Measurements from ENCODE around the gene CAPN5. TPM values are rescaled to one million over a fixed set of nuclear protein-coding genes. Genes with fewer than 3 reads are reported as not detected.
A peak's percentile ranks its signal among the peaks of the same experiment; 100 is the strongest.
"Not testable (repeated sequence)": the region's sequence is repeated elsewhere in the genome, so short reads cannot be mapped to it uniquely, and the experiment has no call there.

The CAPN5 gene
- total RNA-seq, 1 donor from 2014 or later: 7.4 TPM

- H3K4me3 Mint-ChIP-seq: peak overlapping the region; percentile 24
Observed at GRCh38 chr11:77047007-77047927, 19.5 kb upstream of the CAPN5 start.

DNA sequence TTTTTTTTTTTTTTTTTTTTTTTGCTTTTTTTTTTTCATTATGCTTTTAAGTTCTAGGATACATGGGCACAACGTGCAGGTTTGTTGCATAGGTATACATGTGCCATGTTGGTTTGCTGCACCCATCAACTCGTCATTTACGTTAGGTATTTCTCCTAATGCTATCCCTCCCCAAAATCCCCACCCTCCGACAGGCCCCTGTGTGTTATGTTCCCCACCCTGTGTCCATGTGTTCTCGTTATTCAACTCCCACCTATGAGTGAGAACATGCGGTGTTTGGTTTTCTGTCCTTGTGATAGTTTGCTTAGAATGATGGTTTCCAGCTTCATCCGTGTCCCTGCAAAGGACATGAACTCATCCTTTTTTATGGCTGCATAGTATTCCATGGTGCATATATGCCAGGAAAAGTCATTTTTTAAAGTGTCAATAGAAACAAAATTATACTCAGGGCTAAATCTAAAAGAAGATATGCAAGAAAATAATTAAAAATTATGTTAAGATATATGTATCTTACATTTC lies 18.8 kb upstream of the CAPN5 start:
- not testable (repeated sequence) for H3K27ac Mint-ChIP-seq; H3K9me3 ChIP-seq (ENCODE audit: low read depth); H3K4me1 Mint-ChIP-seq; H3K27me3 Mint-ChIP-seq (ENCODE audit: insufficient read depth, low read depth); H3K27ac ChIP-seq; H3K9me3 Mint-ChIP-seq; H3K79me2 ChIP-seq (ENCODE audit: low read depth); H3K4me2 ChIP-seq; H2AFZ ChIP-seq (replicated peaks); H3K36me3 Mint-ChIP-seq; H3K4me3 ChIP-seq; H3K4me3 Mint-ChIP-seq; H3K36me3 ChIP-seq; H3K4me1 ChIP-seq; H4K20me1 ChIP-seq (ENCODE audit: low read depth); H3K9ac ChIP-seq; DNase-seq (ENCODE audit: low spot score)
- H3K27me3 ChIP-seq: peaks cover 22% of the 10 kb centered on the region
- H3F3A ChIP-seq (ENCODE audit: low read depth): peaks cover 13% of the 10 kb centered on the region

More at GRCh38 chr11:77047007-77047927, 19.5 kb upstream of the CAPN5 start:
- Histone ChIP-seq H3K79me2 (ENCODE audit: low read depth) (no peaks in the 10 kb centered on the region), H3F3A (ENCODE audit: low read depth) (peaks cover 13% of the 10 kb centered on the region), H3K9me3 (ENCODE audit: low read depth) (no peaks in the 10 kb centered on the region), H3K27ac (no peak overlapping the region), H3K27me3 (peaks cover 22% of the 10 kb centered on the region), H3K4me2 (peak overlapping the region; percentile 23), H2AFZ (replicated peaks) (no peak overlapping the region), H3K9ac (no peak overlapping the region), H3K4me3 (no peak overlapping the region), H4K20me1 (ENCODE audit: low read depth) (peaks cover 6% of the 10 kb centered on the region), H3K4me1 (no peaks in the 10 kb centered on the region), H3K36me3 (no peaks in the 10 kb centered on the region)
- peaks cover 2% of the 10 kb centered on the region for H3K9me3 Mint-ChIP-seq
- H3K27ac Mint-ChIP-seq: no peak overlapping the region
- peaks cover 6% of the 10 kb centered on the region for H3K4me1 Mint-ChIP-seq
- H3K36me3 Mint-ChIP-seq: no peaks in the 10 kb centered on the region
- TF ChIP-seq EZH2phosphoT487 (IDR thresholded peaks at IDR 0.05): no peak
- TF ChIP-seq, protein P1, sequence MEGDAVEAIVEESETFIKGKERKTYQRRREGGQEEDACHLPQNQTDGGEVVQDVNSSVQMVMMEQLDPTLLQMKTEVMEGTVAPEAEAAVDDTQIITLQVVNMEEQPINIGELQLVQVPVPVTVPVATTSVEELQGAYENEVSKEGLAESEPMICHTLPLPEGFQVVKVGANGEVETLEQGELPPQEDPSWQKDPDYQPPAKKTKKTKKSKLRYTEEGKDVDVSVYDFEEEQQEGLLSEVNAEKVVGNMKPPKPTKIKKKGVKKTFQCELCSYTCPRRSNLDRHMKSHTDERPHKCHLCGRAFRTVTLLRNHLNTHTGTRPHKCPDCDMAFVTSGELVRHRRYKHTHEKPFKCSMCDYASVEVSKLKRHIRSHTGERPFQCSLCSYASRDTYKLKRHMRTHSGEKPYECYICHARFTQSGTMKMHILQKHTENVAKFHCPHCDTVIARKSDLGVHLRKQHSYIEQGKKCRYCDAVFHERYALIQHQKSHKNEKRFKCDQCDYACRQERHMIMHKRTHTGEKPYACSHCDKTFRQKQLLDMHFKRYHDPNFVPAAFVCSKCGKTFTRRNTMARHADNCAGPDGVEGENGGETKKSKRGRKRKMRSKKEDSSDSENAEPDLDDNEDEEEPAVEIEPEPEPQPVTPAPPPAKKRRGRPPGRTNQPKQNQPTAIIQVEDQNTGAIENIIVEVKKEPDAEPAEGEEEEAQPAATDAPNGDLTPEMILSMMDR (IDR thresholded peaks at IDR 0.05): peak; percentile 69
- peaks cover 12% of the 10 kb centered on the region for H3K27me3 Mint-ChIP-seq (ENCODE audit: insufficient read depth, low read depth)
- DNase-seq (ENCODE audit: low spot score): peak; percentile 79

DNA sequence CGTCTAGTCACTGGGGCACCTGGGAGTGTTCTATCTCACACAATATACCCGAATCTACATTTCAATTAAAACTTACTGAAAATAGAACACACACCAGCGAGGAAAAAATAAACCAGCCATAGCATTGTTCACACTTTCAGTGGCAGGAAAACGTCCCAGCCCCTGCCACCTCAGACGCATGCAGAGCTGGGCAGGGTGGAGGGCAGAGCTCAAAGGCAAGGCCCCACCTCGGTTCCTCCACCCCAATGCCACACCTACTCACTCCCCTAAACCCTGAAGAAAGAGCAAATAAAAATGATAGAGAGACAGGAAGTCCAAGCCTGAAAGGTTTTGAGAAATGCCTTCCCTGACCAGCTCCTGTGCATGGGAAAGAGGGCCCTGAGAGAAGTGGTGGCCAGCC lies 17.7 kb upstream of the CAPN5 start:
- H3K27ac Mint-ChIP-seq: no peak overlapping the region
- peaks cover 4% of the 10 kb centered on the region for H3K4me1 Mint-ChIP-seq
- Histone ChIP-seq H4K20me1 (ENCODE audit: low read depth) (peaks cover 6% of the 10 kb centered on the region), H3K4me3 (no peak overlapping the region), H3K27ac (no peak overlapping the region), H3K36me3 (no peaks in the 10 kb centered on the region), H3K27me3 (peaks cover 22% of the 10 kb centered on the region), H3K4me1 (no peaks in the 10 kb centered on the region), H3K9me3 (ENCODE audit: low read depth) (no peaks in the 10 kb centered on the region), H3K9ac (no peak overlapping the region), H3K79me2 (ENCODE audit: low read depth) (no peaks in the 10 kb centered on the region), H2AFZ (replicated peaks) (no peak overlapping the region), H3F3A (ENCODE audit: low read depth) (peaks cover 13% of the 10 kb centered on the region), H3K4me2 (no peak overlapping the region)
- TF ChIP-seq EZH2phosphoT487 (IDR thresholded peaks at IDR 0.05) (no peak), EZH2 (IDR thresholded peaks at IDR 0.05) (no peak)
- TF ChIP-seq, protein P1 (IDR thresholded peaks at IDR 0.05): no peak
- DNase-seq (ENCODE audit: low spot score): no peak
- no peak overlapping the region for H3K4me3 Mint-ChIP-seq
- H3K36me3 Mint-ChIP-seq: no peaks in the 10 kb centered on the region
- no peaks in the 10 kb centered on the region for H3K9me3 Mint-ChIP-seq
- H3K27me3 Mint-ChIP-seq (ENCODE audit: insufficient read depth, low read depth): peaks cover 9% of the 10 kb centered on the region

GRCh38 chr11:77051511-77051910 lies 15.3 kb upstream of the CAPN5 start:
- Histone ChIP-seq H2AFZ (replicated peaks) (no peak overlapping the region), H3K9me3 (ENCODE audit: low read depth) (no peaks in the 10 kb centered on the region), H3K9ac (no peak overlapping the region), H3K36me3 (no peaks in the 10 kb centered on the region), H4K20me1 (ENCODE audit: low read depth) (peaks cover 2% of the 10 kb centered on the region), H3F3A (ENCODE audit: low read depth) (peaks cover 9% of the 10 kb centered on the region), H3K4me3 (no peak overlapping the region), H3K79me2 (ENCODE audit: low read depth) (no peaks in the 10 kb centered on the region), H3K27ac (no peak overlapping the region), H3K4me1 (no peaks in the 10 kb centered on the region), H3K27me3 (peaks cover 3% of the 10 kb centered on the region), H3K4me2 (no peak overlapping the region)
- peaks cover 8% of the 10 kb centered on the region for H3K4me1 Mint-ChIP-seq
- no peak overlapping the region for H3K27ac Mint-ChIP-seq
- TF ChIP-seq EZH2phosphoT487 (IDR thresholded peaks at IDR 0.05): no peak
- TF ChIP-seq EZH2 (IDR thresholded peaks at IDR 0.05): no peak
- TF ChIP-seq, protein P1 (IDR thresholded peaks at IDR 0.05): no peak
- peaks cover 5% of the 10 kb centered on the region for H3K9me3 Mint-ChIP-seq
- no peak for DNase-seq (ENCODE audit: low spot score)
- H3K4me3 Mint-ChIP-seq: no peak overlapping the region
- peaks cover 4% of the 10 kb centered on the region for H3K27me3 Mint-ChIP-seq (ENCODE audit: insufficient read depth, low read depth)
- no peaks in the 10 kb centered on the region for H3K36me3 Mint-ChIP-seq

Measured in neural progenitor cell (in vitro differentiated cells).